Activated naive CD4-positive, alpha-beta T cell (primary cell): ENCODE measurements around the gene MTUS2.

Source experiments
- DNase-seq, 4 experiments: peaks; one replicate each; lab custom pipeline; 2025; lab: John Stamatoyannopoulos, UW

Gene MTUS2

GRCh38 chr13:28820099-28821051, at the start of gene MTUS2:
TSS of gene MTUS2 (plus strand) at chr13:28820339.
- no peak for DNase-seq

DNA sequence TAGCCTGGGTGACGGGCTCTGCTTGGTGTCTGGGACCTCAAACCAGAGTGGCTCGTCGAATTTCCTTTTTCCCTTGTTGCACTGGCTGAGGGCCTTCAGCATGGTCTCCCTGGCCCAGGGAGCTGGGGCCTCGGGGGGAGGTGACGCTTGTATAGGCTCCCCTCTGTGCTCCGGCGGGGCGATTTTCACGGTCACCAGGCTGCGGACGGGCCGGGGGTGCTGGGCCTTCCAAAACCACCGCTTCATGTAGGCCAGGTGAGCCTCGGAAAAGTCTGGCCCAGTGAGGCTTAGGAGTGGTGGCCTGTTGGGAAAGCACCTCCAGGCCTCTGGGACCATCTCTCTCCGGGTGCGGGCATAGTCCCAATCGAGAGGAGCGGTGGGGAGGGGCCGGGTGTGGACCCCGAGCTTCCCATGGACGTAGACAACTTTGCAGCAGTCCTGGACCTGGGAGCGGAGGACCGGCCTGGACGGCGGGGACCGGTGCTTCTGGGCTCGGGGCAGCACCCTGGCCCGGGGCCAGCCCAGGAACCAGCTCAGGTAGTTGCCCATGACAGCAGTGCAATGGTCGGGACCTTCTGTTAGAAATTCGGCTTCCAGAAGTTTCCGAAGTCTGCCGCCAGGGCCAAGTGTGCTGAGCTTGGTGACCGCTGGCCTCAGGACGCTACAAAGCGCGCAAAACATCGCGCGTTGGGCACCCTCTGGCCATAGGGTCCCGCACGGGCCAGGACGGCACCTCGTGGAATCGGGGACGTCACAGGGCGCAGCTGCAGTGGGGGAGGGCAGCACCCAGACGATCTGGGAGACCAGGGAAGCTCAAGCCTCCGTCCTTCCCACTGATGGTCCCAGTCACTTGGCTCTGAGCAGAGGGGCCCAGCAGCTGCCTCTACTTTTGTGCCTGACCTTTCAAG, 41.6 kb upstream of the MTUS2 start:
- no peak for DNase-seq

DNA sequence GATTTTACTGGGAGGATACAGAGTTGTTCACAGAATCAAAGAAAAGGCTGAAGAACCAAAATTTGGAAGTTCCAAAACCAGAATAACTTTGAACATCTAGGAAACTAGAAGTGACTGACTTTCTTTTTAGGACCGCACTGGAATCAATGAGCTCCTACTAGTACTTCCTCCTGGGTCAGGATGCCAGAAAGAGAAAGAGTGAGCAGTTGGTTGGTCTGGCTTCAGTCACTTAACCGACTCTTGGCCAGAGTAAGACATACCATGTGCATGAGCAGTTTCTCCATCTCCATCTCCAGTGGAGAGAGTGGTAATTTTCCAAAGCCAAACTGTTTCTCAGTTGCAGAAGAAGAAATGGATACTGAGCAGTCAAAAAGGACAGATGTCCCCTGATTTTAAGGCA, 27.1 kb upstream of the MTUS2 start:
- no peak for DNase-seq

GRCh38 chr13:28794396-28794795, 25.7 kb upstream of the MTUS2 start:
- DNase-seq, result no peak

DNA sequence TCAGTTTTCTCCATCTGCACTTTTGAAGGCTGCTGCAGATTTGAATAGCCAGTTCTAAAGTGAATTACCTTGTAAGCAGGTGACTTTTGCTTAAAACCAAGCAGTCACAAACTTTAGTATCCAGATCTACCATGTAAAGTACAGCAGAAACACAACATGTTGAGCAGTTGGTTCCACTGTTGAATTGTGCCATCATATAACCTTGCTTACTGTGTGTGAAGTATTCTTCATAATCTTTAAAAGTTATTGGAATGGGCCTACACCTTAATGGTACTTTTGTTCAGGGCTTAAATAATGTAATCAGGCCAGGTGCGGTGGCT, 23.2 kb upstream of the MTUS2 start:
- DNase-seq, result no peak

DNA sequence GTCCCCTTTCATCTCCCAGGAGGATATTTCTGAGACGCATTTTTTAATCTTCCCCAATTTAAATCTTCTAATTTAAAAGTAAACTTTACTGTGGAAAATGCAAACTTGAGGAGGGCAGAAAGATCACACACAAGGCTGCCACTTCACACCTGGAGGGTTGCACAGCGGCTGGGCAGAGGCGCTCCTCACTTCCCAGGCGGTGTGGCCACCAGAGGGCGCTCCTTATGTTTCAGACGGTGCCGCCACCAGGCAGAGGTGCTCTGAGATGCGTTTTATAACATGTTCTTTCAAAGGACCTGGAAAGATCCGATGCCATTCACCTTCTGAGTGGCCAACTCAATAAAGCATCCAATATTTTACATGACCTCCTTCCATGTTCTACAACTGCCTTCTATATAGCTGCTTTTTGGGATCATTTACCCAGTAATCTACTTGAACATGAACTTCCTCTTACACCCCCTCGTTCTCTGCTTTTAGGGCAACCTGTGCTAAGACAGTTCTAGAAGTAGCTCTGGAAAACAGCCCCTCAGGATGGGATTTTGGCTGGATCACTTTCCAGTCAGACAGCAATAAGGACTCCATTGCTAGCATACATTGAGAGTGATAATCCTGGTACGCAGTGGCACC, 14.8 kb upstream of the MTUS2 start:
- DNase-seq, result no peak

DNA sequence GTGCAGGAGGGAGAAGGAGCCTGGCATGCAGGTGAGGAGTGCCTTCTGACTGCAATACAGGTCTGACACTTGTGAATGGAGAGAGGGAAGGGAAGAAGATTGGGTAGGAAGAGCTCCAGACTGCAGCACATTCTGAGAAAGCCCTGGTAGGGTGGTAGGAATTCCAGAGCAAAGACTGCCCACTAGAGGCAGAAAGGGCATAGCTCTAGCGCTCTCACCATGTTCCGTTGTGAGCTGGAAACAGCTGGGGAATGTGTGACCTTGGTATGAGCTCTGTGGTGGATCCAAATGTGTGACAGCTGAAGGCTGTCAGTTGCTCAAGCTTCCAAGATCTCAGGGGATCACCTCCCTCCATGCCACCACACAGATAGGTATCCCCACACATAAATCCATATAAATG, 2.9 kb upstream of the MTUS2 start:
- no peak for DNase-seq

DNA sequence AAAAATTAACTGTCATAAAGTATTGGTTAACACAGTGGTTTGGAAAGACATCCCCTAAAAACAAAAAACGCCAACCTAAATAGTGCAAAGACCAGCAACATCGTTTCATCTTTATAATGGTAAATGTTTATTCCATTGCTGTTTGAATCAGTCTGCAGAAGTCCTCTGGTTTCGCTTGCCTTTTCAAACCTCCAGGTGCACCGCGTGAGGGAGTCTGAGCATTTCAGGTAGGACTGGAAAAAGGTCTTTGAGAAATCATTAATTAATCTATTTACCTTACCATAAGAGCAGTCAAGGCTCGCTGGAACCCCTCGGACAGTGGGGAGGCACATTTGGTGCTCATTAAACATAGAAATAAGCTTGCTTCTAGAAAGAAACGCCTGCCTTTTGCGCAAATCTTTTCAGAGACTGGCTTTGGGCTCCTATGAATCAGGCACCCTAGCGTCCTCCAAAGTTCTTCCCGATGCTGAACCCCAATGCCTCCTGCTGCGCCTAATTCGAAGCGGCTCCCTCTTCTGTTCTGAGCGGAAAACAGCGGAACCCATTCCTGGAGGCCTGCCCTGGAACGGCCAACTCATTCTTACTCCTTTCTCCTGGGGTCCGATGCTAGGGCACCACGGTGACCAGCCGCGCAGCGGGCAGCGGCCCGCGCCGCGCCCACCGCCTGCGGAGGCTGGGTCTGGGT, 951 bp upstream of the MTUS2 start:
- DNase-seq, result no peak

GRCh38 chr13:28819735-28820098, 422 bp upstream of the MTUS2 start:
- peak in 1 of 4 experiments; percentile 4 for DNase-seq

GRCh38 chr13:28822151-28822550, 2.0 kb downstream of the MTUS2 start:
- no peak for DNase-seq

DNA sequence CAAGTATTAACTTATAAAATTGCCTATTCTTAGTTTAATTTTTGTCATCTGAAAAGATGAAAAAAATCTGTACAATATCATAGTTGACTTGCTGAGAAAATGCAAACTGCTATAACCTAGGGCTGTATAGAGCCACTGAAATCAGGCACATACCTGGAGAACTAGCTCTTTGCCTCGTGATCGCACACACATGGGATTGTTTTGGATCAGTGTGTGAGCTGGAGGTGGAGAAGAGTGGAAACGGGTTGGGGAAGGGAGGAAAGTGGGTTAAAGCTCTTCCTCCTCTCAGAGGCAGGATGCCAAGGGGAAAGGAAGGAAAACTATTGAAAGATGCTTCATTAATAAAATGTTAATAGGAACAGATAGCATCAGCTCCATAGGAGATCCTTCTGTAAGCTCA, 2.7 kb downstream of the MTUS2 start:
- DNase-seq, result no peak

GRCh38 chr13:28825379-28825778, 5.2 kb downstream of the MTUS2 start:
- no peak for DNase-seq

DNA sequence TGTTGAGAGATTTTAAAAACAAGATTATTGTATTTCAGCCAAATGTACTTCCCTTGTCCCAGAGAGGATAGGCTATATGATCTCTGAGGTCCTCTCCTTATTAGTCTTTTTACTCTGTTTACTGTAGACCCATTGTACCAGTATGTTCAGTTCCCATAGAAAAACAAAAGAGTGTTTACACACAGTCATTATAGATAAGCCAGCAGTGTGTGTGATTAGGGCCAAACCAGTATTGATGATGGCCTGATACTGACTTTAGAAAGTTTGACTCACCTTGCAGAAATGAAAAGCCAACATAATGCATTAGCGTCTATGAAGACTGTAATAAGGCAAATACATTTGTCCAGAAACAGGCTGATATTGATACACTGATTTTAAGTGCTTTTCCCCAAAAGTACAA, 6.2 kb downstream of the MTUS2 start:
- DNase-seq, result no peak

GRCh38 chr13:28830580-28830979, 10.4 kb downstream of the MTUS2 start:
- no peak for DNase-seq

DNA sequence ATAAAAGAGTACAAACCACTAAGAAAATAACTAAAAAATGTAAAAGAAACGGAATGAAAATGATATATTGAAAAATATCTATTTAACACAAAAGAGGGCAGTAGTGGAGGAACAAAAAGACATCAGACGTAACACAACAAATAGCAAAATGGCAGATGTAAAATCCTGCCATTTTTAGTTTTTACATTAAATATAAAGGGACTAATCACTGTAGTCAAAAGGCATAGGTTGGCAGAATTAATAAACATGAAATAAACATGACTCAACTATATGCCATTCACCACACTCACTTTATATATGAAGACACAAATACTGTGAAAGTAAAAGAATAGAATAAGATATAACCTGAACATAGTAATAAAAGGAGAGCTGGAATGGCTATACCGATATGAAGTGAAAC, 11.0 kb downstream of the MTUS2 start:
- no peak for DNase-seq

DNA sequence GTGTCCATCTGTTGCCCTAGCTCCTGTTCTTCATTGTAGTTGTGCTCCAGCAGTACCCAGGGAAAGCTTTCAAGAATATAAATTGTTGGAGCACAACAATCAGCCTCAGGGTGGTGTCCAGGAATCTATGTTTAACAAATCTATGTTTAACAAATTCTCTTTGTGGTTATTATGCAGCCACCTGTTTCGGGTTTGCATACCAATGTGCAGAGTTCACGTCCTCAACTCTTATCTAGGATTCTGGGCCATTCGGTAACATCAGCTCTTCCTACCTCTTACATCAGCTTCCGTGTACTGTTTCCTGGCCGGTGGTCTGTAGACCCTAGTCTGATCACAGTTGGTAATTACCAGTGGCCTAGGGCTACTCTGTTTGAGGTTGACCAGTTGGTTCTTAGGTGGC, 17.0 kb downstream of the MTUS2 start:
- no peak for DNase-seq

DNA sequence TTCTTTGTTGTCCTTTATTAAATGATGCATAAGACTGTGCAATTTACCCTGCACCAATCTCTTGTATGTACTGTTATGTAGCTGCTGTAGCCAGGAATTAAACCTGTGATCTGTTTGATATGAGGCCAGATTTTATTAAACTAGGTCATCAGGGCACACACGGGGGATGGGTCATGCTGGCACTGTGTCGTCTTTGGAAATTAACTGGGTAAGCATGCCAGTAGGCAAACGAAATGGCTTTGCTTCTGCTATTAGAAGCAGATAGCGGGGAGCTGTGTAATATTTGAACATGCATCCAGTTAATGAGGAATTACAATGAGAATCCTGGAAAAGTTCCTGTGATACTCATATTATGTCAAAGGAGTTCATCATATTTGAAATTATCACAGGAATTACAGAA, 23.5 kb downstream of the MTUS2 start:
- DNase-seq, result no peak

DNA sequence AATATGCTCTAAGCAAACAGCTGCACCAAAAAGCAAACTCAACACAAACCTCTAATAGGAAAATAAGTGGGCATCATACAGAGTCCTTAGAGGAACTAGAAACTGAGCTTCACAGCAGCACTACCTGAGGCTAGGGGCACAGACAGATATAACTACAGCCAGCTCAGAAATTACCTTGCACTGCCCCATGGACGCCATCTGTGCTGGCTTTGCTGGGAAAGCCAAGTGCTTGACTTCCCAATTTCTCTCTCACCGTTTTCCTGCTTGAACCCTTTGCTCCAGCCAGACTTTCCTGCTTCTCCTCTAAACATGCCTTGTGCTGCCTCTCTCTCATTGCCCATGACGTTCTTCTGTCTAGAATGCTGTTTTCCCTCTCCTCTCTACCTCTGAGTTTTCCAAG, 29.3 kb downstream of the MTUS2 start:
- no peak for DNase-seq

GRCh38 chr13:28850226-28850625, 30.1 kb downstream of the MTUS2 start:
- no peak for DNase-seq

GRCh38 chr13:28851422-28851821, 31.3 kb downstream of the MTUS2 start:
- DNase-seq, result no peak

GRCh38 chr13:28854657-28855056, 34.5 kb downstream of the MTUS2 start:
- DNase-seq, result no peak

- DNase-seq, result no peak
Measured at GRCh38 chr13:28856287-28856686, 36.1 kb downstream of the MTUS2 start.
